C4-2B (cell line): ENCODE measurements around the gene HHLA2.

Experiments used
- CTCF ChIP-seq: fragments of 450-650 bp; conservative IDR thresholded peaks from 2 replicates; pipeline ENCODE4 v1.5.1; 2017; ENCODE audit warnings: mild to moderate bottlenecking
- ZFX ChIP-seq: fragments of 450-650 bp; IDR thresholded peaks from 2 replicates; pipeline ENCODE4 v1.6.1; 2017

GRCh38 chr3:108354562-108354961 is 58.2 kb downstream of the HHLA2 start:
- TF ChIP-seq CTCF (no peak), ZFX (no peak)
